ENCODE data around the gene RHD. TPM values are rescaled to one million over a fixed set of nuclear protein-coding genes. Genes with fewer than 3 reads are reported as not detected.
"Not testable (repeated sequence)": the region's sequence is repeated elsewhere in the genome, so short reads cannot be mapped to it uniquely, and the experiment has no call there.

Gene RHD
- polyA plus RNA-seq, 1 of the 3 experiments (the other 2 are of a cell fraction): not detected

- H3K4me2 ChIP-seq, CTCF ChIA-PET, POLR2A ChIA-PET: not testable (repeated sequence)
Measured at GRCh38 chr1:25362634-25363559, 90.6 kb downstream of the RHD start.

GRCh38 chr1:25369241-25369640, 96.9 kb downstream of the RHD start:
- Histone ChIP-seq H3K36me3 (replicated peaks in 1 of 2; ENCODE audit: control insufficient read depth in 1 of 2, insufficient read depth in 2 of 2, low read length in 1 of 2) (no peaks in the 10 kb centered on the region), H3K4me2 (no peak overlapping the region), H4K20me1 (ENCODE audit: insufficient read depth) (no peaks in the 10 kb centered on the region), H3F3A (replicated peaks; ENCODE audit: insufficient read depth) (peaks cover 13% of the 10 kb centered on the region), H3K79me2 (ENCODE audit: insufficient read depth) (no peaks in the 10 kb centered on the region), H3K9ac (no peak overlapping the region), H3K27ac (ENCODE audit: low read depth in 2 of 2, low read length in 1 of 2) (no peak overlapping the region), H3K27me3 (ENCODE audit: insufficient read depth) (no peaks in the 10 kb centered on the region), H3K9me3 (no peaks in the 10 kb centered on the region), H2AFZ (ENCODE audit: low read depth) (no peak overlapping the region), H3K4me3 (ENCODE audit: low read depth in 2 of 2, low read length in 1 of 2) (no peak overlapping the region), H3K4me1 (ENCODE audit: control insufficient read depth in 1 of 2, insufficient read depth in 2 of 2, low read depth in 1 of 2, low read length in 1 of 2) (peaks cover 2 to 15% of the 10 kb centered on the region in 2 experiments; a peak in 2 of 4 replicates), H3K9me2 (no peaks in the 10 kb centered on the region)
- TF ChIP-seq USF1 (IDR thresholded peaks at IDR 0.05; ENCODE audit: borderline replicate concordance, low read depth): no peak
- TF ChIP-seq EP300 (IDR thresholded peaks at IDR 0.05; ENCODE audit: borderline replicate concordance in 1 of 2, low read depth in 1 of 2, low read length in 1 of 2): no peak
- no peak for TF ChIP-seq GATA2 (CRISPR knock-in tag; IDR thresholded peaks at IDR 0.05)
- no peak for DNase-seq
- 97% methylated on average over 3 of the region's 4 CpGs for WGBS (ENCODE audit: low lambda C conversion rate)
- CTCF ChIA-PET: no interaction called here
- POLR2A ChIA-PET: no interaction called here

More at GRCh38 chr1:25362634-25363559, 90.6 kb downstream of the RHD start:
- WGBS (ENCODE audit: low lambda C conversion rate): no CpG with 5 or more reads among the region's 17 CpGs
- H3K79me2 ChIP-seq (ENCODE audit: insufficient read depth): peaks cover 19% of the 10 kb centered on the region; the same call in 1 of the 2 replicates
- H4K20me1 ChIP-seq (ENCODE audit: insufficient read depth); H3K9me3 ChIP-seq; H2AFZ ChIP-seq (ENCODE audit: low read depth); H3K4me3 ChIP-seq (ENCODE audit: low read depth in 2 of 2, low read length in 1 of 2); H3K27me3 ChIP-seq (ENCODE audit: insufficient read depth); H3K9ac ChIP-seq; H3K9me2 ChIP-seq; DNase-seq; H3K4me1 ChIP-seq (ENCODE audit: control insufficient read depth in 1 of 2, insufficient read depth in 2 of 2, low read depth in 1 of 2, low read length in 1 of 2); H3K27ac ChIP-seq (ENCODE audit: low read depth in 2 of 2, low read length in 1 of 2): not testable (repeated sequence)
- peaks cover 19% of the 10 kb centered on the region for H3F3A ChIP-seq (replicated peaks; ENCODE audit: insufficient read depth)
- peaks cover 27 to 44% of the 10 kb centered on the region in 2 experiments for H3K36me3 ChIP-seq (replicated peaks in 1 of 2; ENCODE audit: control insufficient read depth in 1 of 2, insufficient read depth in 2 of 2, low read length in 1 of 2)

- H2AFZ ChIP-seq (ENCODE audit: low read depth); H3K36me3 ChIP-seq (replicated peaks in 1 of 2; ENCODE audit: control insufficient read depth in 1 of 2, insufficient read depth in 2 of 2, low read length in 1 of 2); H4K20me1 ChIP-seq (ENCODE audit: insufficient read depth); H3K4me2 ChIP-seq; H3K79me2 ChIP-seq (ENCODE audit: insufficient read depth); H3K9me2 ChIP-seq; DNase-seq; CTCF ChIA-PET; H3K4me3 ChIP-seq (ENCODE audit: low read depth in 2 of 2, low read length in 1 of 2); H3K9ac ChIP-seq; H3K9me3 ChIP-seq; POLR2A ChIA-PET; H3K27ac ChIP-seq (ENCODE audit: low read depth in 2 of 2, low read length in 1 of 2); H3K27me3 ChIP-seq (ENCODE audit: insufficient read depth): not testable (repeated sequence)
- WGBS (ENCODE audit: low lambda C conversion rate): 92% methylated on average over 9 of the region's 12 CpGs
- H3K4me1 ChIP-seq (ENCODE audit: control insufficient read depth in 1 of 2, insufficient read depth in 2 of 2, low read depth in 1 of 2, low read length in 1 of 2): peaks cover 2 to 15% of the 10 kb centered on the region in 2 experiments; a peak in 2 of 4 replicates
- H3F3A ChIP-seq (replicated peaks; ENCODE audit: insufficient read depth): peaks cover 13% of the 10 kb centered on the region
Measured at GRCh38 chr1:25369691-25370271, 97.5 kb downstream of the RHD start.

Data from SK-N-SH (cell line).